ENCODE measurements around the gene PTPN1.
"Not testable (repeated sequence)": the region's sequence is repeated elsewhere in the genome, so short reads cannot be mapped to it uniquely, and the experiment has no call there.

The PTPN1 gene

DNA sequence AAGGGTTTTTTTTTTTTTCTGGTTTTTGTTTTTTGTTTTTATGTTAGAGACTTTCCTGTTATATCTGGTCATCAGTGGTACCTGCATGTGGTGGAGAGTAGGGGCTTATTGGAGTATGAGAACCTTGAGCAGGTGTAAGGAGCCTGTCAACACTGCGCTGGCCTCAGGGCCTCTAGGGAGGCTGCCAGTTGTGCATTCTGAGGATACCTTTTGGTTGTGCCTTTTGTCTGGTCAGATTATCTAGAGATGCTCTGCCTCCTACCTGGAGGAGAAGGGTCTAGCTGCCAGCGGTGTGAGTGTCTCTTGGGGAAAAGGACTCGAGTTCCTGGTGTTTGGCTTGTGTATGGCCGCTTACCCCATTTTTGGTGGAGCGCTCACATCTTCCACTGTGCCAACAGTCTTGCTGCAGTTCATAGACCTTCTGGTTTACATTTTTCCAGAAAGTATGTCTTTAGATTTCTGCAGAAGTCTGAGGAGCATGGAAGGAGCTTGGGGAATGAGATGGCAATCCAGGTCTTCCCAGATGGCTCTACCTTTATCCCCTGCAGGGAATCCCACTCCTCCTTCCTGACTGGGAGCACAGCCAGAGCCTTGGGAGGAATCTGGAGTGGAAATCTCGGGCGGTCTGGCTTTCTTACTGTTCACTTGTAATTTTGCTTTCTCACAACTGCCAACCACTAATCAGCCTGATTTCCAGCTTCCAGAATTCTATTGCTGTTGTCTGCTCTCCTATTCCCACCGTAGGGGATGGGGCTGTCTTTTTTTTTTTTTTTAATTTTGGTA is 49.9 kb downstream of the PTPN1 start:
- DNase-seq, result no peak

DNA sequence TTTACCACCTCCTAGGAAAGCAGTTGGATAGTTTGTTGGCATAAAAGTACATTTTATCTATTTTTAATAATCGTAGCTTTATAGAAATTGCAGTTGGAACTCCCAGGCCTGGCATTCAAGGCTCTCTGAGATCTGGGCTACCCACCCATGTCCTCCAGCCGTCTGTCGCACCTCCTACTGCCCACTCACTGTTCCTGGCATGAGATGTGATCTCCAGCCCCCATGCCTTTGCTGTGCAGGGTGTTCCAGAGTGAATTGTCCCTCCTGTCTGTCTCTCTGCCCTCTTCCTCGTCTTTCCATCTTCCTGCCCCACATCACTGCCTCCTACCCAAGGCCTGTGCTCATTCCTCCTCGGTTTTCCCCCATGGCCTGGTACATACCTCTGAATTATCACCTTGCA is 50.7 kb downstream of the PTPN1 start:
- DNase-seq, result no peak

DNA sequence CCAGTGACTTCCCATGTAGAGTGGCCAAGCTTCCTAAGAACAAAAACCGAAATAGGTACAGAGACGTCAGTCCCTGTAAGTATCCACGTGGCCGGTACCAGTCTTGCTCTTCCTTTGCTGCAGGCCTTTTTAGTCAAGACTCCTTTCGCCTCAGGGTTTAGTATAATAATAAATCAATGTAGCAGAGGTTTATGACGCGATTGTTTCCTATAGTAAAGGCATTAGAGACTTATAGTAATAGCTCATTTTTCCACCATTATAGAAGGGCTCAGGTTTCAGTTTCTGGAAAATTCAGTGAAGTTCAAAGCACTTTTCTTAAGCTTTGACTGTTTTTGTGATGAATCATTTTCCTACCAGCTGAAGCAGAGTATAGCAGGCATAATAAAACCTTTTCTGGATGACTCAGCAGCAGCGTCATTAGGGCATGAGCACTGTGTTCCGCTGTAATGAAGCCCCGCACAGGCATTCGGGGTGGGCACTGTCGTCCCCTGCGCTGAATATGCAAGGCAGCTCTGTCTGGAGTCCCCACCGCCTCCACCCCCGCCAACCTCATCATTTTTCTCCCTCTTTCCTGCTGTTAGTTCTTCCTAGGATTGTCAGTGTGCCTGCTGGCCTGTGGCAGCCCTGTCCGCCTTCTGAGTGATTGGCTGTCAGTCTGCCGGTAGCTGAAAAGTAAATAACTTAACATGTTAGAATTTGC is 51.3 kb downstream of the PTPN1 start:
- DNase-seq, result no peak

- no peak for DNase-seq
These were observed 52.1 kb downstream of the PTPN1 start for GRCh38 chr20:50562262-50562701.

- DNase-seq, result no peak
These were observed 53.2 kb downstream of the PTPN1 start for GRCh38 chr20:50563133-50563944.

DNA sequence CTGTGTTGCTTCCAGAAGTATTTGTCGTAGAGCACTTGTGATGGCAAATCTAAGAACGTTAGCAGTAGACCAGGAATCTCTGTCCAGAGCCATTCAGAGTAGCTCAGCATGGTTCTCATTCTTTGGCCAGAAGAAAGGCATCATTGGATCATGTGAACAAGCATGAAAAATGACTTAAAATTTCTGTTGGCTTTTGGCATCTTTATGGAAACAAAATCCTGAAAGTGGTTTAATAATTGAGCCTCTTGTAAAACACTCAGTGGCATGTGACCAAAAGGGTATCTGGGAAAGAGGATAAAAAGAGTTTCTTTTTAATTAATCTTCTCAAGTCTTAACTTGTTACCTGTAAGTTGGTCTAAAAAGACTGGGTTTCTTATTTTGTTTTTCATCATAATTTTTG is 55.2 kb downstream of the PTPN1 start:
- DNase-seq, result no peak

GRCh38 chr20:50565871-50566270 is 55.7 kb downstream of the PTPN1 start:
- DNase-seq, result no peak

DNA sequence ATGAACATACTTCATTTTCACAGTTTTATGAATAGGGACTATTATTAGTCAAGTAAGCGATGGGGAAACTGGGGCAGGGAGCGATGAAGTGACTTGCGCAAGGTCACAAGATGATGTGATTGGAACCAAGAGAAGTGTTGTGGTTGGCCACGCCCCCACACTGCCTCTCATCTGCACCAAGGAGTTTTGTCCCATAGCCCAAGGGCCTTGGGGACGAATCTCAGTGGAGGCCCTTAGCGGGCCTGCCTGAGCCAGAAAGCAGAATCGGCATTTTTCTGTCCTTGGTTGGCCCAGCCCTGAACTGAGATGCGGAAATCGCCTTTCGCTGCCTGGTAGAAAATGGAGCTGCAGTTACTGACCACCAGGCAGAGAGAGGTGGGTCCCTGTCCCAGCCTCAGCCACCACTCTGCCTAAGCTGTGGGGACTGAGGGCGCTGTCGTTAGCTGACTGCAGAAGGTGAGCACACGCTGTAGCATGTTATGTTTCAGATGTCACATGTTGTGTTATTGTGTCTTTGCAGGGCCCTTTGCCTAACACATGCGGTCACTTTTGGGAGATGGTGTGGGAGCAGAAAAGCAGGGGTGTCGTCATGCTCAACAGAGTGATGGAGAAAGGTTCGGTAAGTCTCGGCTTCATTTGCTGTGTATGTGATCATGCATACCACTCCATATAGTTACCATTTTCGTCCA is 57.8 kb downstream of the PTPN1 start:
- DNase-seq, result no peak

DNA sequence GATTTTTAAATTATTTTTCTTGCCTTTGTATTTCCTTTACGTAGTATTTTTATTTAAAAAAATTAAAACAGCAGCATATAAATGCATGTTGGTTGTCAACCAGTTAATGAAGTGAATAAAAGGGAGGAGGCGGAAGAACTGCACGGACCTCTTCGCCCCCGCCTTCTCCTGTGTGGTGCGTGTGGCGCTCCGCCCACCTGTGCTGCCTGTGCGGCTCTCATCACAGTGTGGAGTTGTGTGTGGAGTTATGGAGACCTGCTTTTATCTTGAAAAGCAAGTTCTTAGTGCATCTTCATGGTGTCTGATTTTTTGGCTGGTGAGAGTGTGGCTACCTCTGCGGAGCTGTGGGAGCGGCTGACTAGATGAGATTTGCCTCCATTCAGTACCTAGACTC is 58.4 kb downstream of the PTPN1 start:
- no peak for DNase-seq

- DNase-seq, result not testable (repeated sequence)
These were observed 59.3 kb downstream of the PTPN1 start for GRCh38 chr20:50569487-50569863.

- peak; percentile 47 for DNase-seq
These were observed 60.0 kb downstream of the PTPN1 start for GRCh38 chr20:50569864-50570836.

DNA sequence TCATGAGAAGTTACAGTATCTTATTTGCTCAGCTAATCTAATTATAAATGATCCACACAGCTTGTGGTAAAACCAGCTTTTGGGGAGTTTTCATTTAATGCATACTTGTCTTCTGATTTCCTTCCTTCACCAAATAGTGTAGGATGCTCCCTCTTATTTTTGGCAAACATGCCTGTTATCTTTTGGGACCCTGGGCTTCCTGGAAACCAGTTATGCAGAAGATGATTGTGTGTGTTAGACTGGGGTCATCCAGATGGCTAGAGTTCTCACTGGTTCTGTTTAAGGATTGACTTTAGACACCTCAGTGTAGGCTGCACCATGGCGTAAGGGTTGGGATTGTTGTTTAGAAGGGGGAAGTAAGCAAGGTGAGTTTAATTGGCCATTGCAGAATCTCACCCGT is 61.3 kb downstream of the PTPN1 start:
- DNase-seq, result no peak

DNA sequence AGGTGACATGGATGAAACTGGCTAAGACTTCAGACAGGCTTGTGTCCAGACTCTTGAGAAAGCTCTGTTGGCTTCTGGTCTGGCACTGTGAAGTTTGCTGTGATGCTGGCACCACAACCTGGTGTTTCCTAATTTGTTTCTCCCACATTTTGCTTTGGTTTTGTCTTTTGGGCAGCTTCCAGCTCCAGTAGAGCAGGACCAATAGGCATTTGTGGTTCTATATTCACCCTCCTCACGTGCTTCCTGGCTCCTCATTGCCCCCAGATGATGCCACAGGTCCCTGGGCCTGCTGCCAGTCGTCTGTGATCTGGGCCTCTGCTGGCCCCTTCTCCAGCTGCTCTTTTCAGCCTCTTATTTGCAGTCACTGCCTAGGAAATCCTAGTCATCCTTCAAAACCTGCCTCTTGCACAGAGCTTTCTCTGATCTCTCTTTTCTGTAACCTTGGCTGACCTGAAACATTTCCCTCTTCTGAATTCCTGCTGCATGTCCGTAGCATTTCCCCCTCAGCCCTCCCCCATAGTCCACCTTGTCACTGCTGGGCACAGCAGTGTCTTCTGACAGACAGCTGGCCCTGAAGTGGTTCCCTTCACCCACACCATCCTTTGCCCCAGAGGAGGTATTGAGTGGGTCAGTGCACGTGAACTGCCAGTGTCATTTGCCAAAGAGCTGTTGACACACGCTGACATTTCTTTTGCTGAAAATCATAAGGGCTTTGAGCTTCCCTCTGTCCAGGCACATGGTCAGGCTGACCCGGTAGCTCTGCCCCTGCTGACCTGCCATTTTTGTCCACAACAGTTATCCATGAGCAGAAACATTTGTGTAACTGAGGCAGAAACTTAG is 63.0 kb downstream of the PTPN1 start:
- DNase-seq, result no peak

- DNase-seq, result no peak
These were observed 63.9 kb downstream of the PTPN1 start for GRCh38 chr20:50574108-50574507.

- DNase-seq, result no peak
These were observed 64.4 kb downstream of the PTPN1 start for GRCh38 chr20:50574586-50574985.

DNA sequence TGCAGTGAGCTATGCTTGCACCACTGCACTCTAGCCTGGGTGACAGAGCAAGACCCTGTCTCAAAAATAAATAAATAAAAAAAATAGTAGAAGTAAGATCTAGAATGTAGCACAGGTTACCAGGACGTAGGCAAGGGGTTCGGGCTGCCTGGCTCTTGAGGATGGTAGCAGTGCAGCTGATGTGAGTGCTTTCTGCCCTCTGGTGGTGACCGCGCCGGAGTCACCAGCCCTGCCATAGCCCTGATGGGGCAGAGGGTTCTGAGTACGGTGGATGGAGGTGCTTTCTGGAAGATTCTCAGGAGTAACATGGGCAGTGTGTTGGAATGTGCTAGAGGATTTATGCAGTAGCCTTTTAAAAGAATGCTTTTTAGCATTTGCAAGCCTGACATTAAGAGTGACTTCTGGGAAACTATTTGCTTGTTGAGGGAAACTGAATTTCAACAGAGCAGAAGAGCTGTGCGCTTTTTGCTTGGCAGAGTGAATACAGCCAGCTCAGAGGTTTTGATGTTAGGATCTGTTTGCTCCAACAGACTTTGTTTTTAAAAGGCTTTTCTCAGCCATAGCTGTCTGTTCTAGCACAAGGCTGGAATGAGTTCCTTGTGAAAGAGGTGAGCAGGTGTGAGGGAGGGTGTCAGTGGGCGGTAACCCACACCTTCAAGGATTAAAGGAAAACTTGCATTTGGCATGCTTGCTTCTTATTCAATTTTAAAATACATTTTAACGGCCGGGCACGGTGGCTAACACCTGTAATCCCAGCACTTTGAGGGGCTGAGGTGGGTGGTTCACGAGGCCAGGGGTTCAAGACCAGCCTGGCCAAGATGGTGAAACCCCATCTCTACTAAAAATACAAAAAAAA is 65.9 kb downstream of the PTPN1 start:
- peak; percentile 67 for DNase-seq

DNA sequence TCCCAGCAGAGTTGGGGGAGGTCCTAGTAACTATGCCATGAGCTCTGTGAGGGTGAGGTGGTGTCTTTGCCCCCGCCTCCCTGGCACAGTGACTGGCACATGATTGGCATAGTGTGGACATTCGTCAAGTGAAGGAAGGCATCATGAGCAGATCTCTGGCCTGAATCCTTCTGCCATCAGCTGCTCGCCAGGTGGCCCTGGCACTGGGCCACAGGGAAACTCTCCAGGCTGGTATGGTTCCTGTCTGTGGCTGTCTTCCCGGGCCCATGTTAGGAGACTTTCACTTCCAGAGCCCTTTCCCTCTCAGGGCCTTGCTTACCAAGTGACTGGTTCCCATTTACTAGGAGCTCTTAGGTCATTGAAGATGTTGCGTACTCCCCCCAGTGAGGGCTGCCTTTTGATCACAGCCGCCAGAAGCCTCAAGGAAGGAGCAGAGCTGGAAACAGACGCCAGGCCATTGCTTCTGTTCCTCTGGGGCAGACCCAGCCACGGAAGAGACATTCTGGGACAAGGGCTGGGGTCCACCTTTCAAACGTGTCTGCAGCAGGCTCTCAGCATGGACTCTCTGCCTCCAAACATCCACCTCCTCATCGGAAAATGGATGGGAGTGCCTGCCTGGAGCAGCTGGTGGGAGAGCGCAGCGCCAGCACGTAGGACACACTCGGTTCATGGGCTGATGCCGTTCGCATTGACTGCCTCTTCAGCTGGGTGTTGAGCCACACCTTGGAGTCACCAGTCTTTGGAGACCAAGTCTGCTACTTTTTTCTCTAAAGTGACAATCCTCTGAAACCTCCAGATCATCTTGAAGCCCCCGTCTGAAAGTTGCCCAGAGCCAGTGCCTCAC is 67.2 kb downstream of the PTPN1 start:
- no peak for DNase-seq

GRCh38 chr20:50578061-50578777 is 68.0 kb downstream of the PTPN1 start:
- DNase-seq, result no peak
